Measurements from ENCODE around the gene SPTA1.

SPTA1 gene

DNA sequence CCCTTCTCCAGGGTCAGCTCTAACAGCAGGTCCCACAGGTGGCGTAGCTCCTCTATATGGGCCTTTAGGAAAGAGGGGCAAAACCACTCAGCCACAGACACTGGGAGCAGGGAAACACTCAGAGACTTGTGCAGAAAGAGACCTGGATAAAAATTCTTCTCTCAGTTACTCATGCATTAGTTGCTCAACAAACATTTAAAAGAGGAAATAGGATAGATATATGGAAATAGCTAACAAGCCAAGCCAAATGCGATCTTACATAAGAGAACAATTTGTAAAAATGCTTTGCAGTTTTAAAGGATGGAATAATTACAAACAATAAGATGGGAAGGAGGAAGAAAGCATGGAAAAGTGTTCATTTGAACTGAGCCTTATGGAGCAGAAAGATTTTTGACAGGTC is 4.9 kb downstream of the SPTA1 start:
- no peak overlapping the region for H3K27ac ChIP-seq
- TF ChIP-seq, protein P1, sequence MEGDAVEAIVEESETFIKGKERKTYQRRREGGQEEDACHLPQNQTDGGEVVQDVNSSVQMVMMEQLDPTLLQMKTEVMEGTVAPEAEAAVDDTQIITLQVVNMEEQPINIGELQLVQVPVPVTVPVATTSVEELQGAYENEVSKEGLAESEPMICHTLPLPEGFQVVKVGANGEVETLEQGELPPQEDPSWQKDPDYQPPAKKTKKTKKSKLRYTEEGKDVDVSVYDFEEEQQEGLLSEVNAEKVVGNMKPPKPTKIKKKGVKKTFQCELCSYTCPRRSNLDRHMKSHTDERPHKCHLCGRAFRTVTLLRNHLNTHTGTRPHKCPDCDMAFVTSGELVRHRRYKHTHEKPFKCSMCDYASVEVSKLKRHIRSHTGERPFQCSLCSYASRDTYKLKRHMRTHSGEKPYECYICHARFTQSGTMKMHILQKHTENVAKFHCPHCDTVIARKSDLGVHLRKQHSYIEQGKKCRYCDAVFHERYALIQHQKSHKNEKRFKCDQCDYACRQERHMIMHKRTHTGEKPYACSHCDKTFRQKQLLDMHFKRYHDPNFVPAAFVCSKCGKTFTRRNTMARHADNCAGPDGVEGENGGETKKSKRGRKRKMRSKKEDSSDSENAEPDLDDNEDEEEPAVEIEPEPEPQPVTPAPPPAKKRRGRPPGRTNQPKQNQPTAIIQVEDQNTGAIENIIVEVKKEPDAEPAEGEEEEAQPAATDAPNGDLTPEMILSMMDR (conservative IDR thresholded peaks at IDR 0.05): no peak

DNA sequence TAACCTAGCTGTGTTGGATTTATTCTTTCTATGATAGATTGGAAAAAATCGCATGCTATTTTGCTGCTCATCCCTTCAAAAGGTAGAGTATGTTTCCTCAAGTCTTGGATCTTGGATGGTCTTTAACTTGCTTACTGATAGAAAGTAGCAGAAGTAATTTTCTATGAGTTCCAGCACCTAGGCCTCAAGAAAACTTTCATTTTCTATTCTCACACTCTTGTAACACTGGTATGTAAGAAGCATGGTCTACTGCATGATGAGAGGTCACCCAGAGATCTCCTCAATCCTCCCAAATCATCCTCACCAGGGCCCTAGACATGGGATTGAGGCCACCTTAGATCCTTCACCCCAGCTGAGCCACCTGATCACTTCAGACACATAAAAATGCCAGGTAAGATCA is 7.2 kb downstream of the SPTA1 start:
- TF ChIP-seq, protein P1 (conservative IDR thresholded peaks at IDR 0.05): no peak
- H3K27ac ChIP-seq: no peak overlapping the region

DNA sequence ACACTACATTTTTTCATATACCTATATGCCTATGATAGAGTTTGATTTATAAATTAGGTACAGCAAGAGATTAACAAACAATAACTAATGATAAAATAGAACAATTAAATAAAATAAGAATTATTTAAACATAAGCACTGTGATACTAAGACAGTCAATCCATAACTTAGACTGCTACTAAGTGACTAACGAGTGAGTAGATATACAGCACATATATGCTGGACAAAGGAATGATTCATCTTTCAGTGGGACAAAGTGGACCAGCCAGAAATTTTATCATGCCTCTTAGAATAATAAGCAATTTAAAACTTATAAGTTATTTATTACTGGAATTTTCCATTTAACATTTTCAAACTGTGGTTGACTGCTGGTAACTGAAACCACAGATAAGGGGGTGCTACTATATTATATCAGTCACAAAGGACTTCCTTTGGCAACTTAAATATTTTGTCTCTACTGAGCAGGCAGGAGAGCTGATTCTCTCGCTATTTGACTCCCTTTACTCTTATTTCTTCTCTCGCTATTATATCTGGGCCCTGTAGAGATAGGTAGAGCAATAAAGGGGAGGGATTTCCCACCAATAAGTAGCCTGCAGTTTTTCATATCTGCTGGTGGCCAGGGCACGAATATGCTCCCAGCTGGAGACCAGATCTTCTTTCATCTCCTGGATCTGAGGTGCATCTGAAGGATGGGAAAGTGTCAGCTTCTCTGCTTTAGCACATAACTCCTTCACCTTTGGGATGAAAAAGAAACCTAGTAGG is 10.8 kb downstream of the SPTA1 start:
- TF ChIP-seq, protein P1 (conservative IDR thresholded peaks at IDR 0.05): no peak
- no peak overlapping the region for H3K27ac ChIP-seq

DNA sequence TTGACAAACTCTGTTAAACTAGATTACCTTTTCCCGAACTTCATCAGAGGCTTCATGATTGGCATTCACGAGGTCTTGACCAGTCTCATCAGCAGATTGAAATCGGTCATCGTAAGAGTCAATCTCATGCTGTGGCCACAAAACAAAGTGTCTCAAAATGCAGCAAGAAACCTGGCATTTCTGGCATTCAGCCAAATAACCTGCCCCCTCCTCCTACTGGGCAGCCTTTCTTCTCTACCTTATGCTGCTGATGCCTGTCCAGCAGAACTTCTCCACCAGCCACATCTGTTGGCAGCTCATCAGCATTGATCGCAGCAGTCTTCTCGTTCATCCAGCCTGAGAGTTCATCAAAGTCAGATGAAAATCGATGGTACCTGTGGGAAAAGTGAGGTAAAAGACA is 12.2 kb downstream of the SPTA1 start:
- TF ChIP-seq, protein P1 (conservative IDR thresholded peaks at IDR 0.05): no peak
- no peak overlapping the region for H3K27ac ChIP-seq

DNA sequence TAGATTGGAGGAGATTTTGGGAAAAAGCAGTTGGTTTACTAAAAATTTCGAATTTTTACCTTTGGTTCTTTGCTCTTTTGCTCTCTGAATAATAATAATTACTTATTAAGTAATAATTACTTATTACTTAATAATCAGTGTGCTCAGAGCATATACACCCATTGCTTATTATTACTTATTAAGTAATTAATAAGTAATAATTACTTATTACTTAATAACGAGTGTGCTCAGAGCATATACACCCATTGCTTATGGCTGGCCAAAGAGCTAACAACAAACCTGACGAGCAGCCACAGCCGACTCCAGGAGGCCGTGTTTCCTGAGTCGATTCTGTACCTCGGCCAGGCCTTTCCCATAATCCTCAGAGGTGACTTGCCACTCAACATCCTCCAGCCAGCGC is 20.5 kb downstream of the SPTA1 start:
- TF ChIP-seq, protein P1 (conservative IDR thresholded peaks at IDR 0.05): no peak
- no peak overlapping the region for H3K27ac ChIP-seq

DNA sequence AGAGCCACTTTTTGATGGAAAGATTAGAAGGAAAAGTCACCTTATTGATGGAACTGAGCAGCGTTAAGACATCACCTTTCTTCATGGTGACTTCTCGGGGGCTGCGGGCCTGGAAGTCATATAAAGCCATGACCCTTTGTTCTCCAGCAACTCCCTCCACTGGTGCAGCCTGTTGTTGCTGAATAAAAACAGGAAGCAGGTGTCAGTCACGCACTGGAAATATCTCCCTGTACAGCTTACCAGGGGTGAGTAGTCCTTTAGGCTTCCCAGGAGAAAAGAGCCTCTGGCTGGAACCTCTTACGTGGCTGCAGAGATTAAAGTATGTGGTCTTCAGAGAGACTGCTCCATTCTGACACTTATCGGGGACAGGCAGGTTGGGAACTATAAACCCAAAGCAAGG is 31.9 kb downstream of the SPTA1 start:
- no peak overlapping the region for H3K27ac ChIP-seq
- TF ChIP-seq, protein P1 (conservative IDR thresholded peaks at IDR 0.05): no peak

DNA sequence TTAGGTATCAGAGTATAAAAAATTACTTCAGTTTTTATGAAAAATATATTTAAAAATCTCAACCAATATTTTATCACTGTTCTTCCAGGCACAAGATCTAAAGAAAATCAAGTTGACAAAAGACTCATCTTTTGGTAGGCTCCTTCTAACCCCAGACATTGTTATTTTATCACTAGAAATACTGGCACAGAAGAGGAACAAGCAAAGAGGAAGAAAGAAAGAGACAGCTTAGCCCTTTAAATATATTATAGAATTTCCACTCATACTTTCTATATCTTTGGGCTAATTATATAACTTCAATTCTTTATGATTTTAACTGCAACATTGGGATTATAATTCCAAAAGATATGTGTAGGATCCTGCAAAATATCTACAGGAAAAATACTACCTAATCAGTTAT is 32.4 kb downstream of the SPTA1 start:
- no peak overlapping the region for H3K27ac ChIP-seq
- TF ChIP-seq, protein P1 (conservative IDR thresholded peaks at IDR 0.05): no peak

Data from VCaP (cell line).